ENCODE results near the gene GPX3. TPM values are rescaled to one million over a fixed set of nuclear protein-coding genes. Genes with fewer than 3 reads are reported as not detected.

GPX3 gene
- total and polyA plus RNA-seq, 2 of the 13 experiments (the other 11 are each of a cell fraction or from before 2014, with no cell fraction given), result 33.8 to 1,892 TPM

DNA sequence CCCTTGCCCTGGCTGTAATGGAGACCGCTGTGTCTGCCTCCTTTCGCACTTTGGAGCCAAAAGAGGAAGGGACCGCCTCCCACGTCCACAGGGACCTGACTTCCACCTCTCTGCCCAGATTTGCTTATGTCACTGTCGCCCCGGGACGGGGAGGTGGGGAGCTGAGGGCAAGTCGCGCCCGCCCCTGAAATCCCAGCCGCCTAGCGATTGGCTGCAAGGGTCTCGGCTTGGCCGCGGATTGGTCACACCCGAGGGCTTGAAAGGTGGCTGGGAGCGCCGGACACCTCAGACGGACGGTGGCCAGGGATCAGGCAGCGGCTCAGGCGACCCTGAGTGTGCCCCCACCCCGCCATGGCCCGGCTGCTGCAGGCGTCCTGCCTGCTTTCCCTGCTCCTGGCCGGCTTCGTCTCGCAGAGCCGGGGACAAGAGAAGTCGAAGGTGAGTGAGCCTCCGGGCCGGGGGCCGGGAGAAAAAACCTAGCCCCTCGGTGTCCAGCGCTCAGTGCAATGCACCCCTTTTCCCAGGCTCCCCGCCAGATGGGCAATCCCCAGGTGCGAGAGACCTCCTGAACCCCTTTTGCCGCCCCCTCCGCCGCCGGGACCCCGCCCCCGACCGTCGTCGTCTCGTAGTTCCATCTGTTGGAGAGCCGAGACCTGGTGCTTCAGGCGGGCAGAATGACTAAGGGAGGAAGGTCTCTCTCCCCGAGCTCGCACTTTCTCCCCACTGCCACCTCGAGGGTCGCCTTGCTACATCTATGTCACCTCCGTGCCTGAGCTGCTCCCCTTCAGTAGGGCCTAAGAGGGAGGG lies at the start of gene GPX3 (continued):
- no peak for TF ChIP-seq SMARCE1 (IDR thresholded peaks at IDR 0.05; ENCODE audit: borderline replicate concordance)
- no peak for TF ChIP-seq ZNF558 (CRISPR knock-in tag; IDR thresholded peaks at IDR 0.05; ENCODE audit: borderline replicate concordance)
- TF ChIP-seq, protein P1, sequence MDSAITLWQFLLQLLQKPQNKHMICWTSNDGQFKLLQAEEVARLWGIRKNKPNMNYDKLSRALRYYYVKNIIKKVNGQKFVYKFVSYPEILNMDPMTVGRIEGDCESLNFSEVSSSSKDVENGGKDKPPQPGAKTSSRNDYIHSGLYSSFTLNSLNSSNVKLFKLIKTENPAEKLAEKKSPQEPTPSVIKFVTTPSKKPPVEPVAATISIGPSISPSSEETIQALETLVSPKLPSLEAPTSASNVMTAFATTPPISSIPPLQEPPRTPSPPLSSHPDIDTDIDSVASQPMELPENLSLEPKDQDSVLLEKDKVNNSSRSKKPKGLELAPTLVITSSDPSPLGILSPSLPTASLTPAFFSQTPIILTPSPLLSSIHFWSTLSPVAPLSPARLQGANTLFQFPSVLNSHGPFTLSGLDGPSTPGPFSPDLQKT (CRISPR knock-in tag; IDR thresholded peaks at IDR 0.05; ENCODE audit: borderline replicate concordance), result no peak
- no peak for TF ChIP-seq ZNF629 (CRISPR knock-in tag; conservative IDR thresholded peaks at IDR 0.05)
- no peak for TF ChIP-seq ZNF7 (CRISPR knock-in tag; IDR thresholded peaks at IDR 0.05)
- TF ChIP-seq AKAP8 (CRISPR knock-in tag; IDR thresholded peaks at IDR 0.05), result peak; percentile 63; the same call in 1 of the 2 replicates
- TF ChIP-seq, protein P2, sequence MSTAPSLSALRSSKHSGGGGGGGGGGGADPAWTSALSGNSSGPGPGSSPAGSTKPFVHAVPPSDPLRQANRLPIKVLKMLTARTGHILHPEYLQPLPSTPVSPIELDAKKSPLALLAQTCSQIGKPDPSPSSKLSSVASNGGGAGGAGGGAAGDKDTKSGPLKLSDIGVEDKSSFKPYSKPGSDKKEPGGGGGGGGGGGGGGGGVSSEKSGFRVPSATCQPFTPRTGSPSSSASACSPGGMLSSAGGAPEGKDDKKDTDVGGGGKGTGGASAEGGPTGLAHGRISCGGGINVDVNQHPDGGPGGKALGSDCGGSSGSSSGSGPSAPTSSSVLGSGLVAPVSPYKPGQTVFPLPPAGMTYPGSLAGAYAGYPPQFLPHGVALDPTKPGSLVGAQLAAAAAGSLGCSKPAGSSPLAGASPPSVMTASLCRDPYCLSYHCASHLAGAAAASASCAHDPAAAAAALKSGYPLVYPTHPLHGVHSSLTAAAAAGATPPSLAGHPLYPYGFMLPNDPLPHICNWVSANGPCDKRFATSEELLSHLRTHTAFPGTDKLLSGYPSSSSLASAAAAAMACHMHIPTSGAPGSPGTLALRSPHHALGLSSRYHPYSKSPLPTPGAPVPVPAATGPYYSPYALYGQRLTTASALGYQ (CRISPR knock-in tag; IDR thresholded peaks at IDR 0.05), result no peak
- TF ChIP-seq ZNF782 (CRISPR knock-in tag; IDR thresholded peaks at IDR 0.05; ENCODE audit: borderline replicate concordance), result peak; percentile 60; the same call in 1 of the 2 replicates
- TF ChIP-seq FOXC1 (CRISPR knock-in tag; IDR thresholded peaks at IDR 0.05; ENCODE audit: borderline replicate concordance), result peak; percentile 61; the same call in 1 of the 2 replicates
- TF ChIP-seq, protein P3, sequence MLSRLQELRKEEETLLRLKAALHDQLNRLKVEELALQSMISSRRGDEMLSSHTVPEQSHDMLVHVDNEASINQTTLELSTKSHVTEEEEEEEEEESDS (CRISPR knock-in tag; IDR thresholded peaks at IDR 0.05; ENCODE audit: borderline replicate concordance), result no peak; the same call in 1 of the 2 replicates
- no peak for TF ChIP-seq ZFP36L2 (CRISPR knock-in tag; IDR thresholded peaks at IDR 0.05)
- no peak for TF ChIP-seq XBP1 (CRISPR knock-in tag; IDR thresholded peaks at IDR 0.05)
- TF ChIP-seq ZNF335 (CRISPR knock-in tag; IDR thresholded peaks at IDR 0.05), result peak; percentile 97
- no peak for TF ChIP-seq DNMT3B (CRISPR knock-in tag; conservative IDR thresholded peaks at IDR 0.05)
- TF ChIP-seq, protein P4, sequence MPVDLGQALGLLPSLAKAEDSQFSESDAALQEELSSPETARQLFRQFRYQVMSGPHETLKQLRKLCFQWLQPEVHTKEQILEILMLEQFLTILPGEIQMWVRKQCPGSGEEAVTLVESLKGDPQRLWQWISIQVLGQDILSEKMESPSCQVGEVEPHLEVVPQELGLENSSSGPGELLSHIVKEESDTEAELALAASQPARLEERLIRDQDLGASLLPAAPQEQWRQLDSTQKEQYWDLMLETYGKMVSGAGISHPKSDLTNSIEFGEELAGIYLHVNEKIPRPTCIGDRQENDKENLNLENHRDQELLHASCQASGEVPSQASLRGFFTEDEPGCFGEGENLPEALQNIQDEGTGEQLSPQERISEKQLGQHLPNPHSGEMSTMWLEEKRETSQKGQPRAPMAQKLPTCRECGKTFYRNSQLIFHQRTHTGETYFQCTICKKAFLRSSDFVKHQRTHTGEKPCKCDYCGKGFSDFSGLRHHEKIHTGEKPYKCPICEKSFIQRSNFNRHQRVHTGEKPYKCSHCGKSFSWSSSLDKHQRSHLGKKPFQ (CRISPR knock-in tag; IDR thresholded peaks at IDR 0.05; ENCODE audit: insufficient replicate concordance), result no peak
- TF ChIP-seq ZNF230 (CRISPR knock-in tag; IDR thresholded peaks at IDR 0.05), result no peak
- TF ChIP-seq ZNF263 (CRISPR knock-in tag; IDR thresholded peaks at IDR 0.05), result no peak
- TF ChIP-seq, protein P5, sequence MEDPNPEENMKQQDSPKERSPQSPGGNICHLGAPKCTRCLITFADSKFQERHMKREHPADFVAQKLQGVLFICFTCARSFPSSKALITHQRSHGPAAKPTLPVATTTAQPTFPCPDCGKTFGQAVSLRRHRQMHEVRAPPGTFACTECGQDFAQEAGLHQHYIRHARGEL (CRISPR knock-in tag; IDR thresholded peaks at IDR 0.05), result no peak
- TF ChIP-seq TAF1 (CRISPR knock-in tag; IDR thresholded peaks at IDR 0.05), result peak; percentile 93
- TF ChIP-seq RFX5 (IDR thresholded peaks at IDR 0.05; ENCODE audit: low read depth, low read length), result no peak
- TF ChIP-seq ZNF232 (CRISPR knock-in tag; IDR thresholded peaks at IDR 0.05; ENCODE audit: borderline replicate concordance), result peak; percentile 62; the same call in 1 of the 2 replicates
- 0 out of 2 replicates have a peak, but pooled peaks have one; percentile 31 for TF ChIP-seq ZMAT3 (CRISPR knock-in tag; conservative IDR thresholded peaks at IDR 0.05)
- TF ChIP-seq POLR2G (IDR thresholded peaks at IDR 0.05; ENCODE audit: low read depth, low read length), result peak; percentile 92
- TF ChIP-seq RARG (CRISPR knock-in tag; IDR thresholded peaks at IDR 0.05; ENCODE audit: low read depth), result no peak
- TF ChIP-seq NAIF1 (CRISPR knock-in tag; IDR thresholded peaks at IDR 0.05; ENCODE audit: borderline replicate concordance), result peak; percentile 52; the same call in 1 of the 2 replicates
